HUDEP-2 (cell line): ENCODE measurements around the gene SIGLEC11.

Experiments
- DNase-seq, 76 experiments: peaks; one replicate each; lab custom pipeline; 2025; ENCODE audit not compliant: unreplicated experiment in 76 of 76; lab: John Stamatoyannopoulos, UW

SIGLEC11 gene

GRCh38 chr19:49907745-49908446 lies 53.1 kb downstream of the SIGLEC11 start:
- DNase-seq, result no peak

DNA sequence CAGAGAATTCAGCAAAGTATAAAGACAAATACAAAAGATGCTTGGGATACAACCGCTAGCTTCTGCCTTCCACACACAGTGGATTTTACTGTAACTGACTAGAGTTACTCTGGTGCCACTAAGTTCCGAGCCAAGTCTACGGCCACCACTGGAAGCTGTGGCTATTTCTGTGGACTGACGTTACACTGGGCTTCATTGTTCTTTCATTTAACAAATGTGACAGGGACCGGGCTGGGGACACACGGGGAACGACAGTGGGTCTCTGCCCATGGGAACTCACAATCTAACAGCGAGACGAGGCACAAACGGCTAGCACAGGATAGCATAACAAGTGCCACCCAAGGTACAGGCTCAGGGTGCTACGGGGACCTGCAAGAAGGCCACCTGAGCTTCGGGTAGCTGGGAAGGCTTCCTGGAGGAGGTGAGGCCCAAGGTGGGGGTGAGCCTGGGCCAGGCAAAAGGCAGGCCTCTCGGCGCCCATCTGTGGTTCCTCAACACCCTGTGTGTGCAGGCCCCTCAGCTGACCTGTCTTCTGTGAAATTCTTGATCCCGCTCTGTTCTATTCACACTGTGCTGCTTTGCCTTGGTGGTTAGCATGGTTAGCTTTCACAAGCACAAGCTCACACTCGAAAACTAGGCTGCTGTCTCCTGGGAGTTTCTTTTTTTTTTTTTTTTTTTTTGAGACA lies 54.0 kb downstream of the SIGLEC11 start:
- DNase-seq, result no peak

DNA sequence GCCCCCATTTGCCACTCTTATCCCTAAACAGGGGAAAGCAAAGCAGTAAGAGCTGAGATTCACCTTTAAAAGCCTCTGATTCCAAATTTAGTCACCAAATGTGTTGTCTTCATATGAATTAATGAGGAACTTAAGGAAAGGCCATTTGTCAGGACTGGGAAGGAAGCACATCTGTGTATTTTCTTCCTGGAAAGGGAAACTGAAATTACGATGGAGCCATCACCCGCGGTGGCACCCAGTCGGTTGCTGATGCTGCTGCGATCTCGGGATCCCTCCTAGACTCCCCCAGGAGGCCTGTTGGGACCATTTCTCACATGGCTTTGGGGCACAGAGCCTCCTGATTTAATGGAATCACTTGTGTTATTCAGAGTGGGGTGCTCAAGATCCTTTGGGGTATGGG lies 56.8 kb downstream of the SIGLEC11 start:
- no peak for DNase-seq
